ENCODE data around the gene SPP2.
A peak's percentile ranks its signal among the peaks of the same experiment; 100 is the strongest.

Gene SPP2

GRCh38 chr2:234050455-234051135, at the start of gene SPP2:
TSS of gene SPP2 (plus strand) at chr2:234050702. CDS start at chr2:234050787, 85 bp downstream.
- no peak for DNase-seq

GRCh38 chr2:234001380-234002160, 48.9 kb upstream of the SPP2 start:
- DNase-seq: no peak

GRCh38 chr2:234002281-234002680, 48.2 kb upstream of the SPP2 start:
- DNase-seq: no peak

- no peak for DNase-seq
Observed at GRCh38 chr2:234003972-234004617, 46.4 kb upstream of the SPP2 start.

- DNase-seq: no peak
Observed at GRCh38 chr2:234005126-234005525, 45.4 kb upstream of the SPP2 start.

- no peak for DNase-seq
Observed at GRCh38 chr2:234006501-234006900, 44.0 kb upstream of the SPP2 start.

- DNase-seq: no peak
Observed at GRCh38 chr2:234014427-234014826, 36.1 kb upstream of the SPP2 start.

- DNase-seq: no peak
Observed at GRCh38 chr2:234015861-234016260, 34.6 kb upstream of the SPP2 start.

GRCh38 chr2:234019896-234020295, 30.6 kb upstream of the SPP2 start:
- DNase-seq: no peak

GRCh38 chr2:234020332-234020731, 30.2 kb upstream of the SPP2 start:
- no peak for DNase-seq

GRCh38 chr2:234022424-234022823, 28.1 kb upstream of the SPP2 start:
- no peak for DNase-seq

- DNase-seq: no peak
Observed at GRCh38 chr2:234024304-234024703, 26.2 kb upstream of the SPP2 start.

- DNase-seq: peak; percentile 8
Observed at GRCh38 chr2:234025466-234025865, 25.0 kb upstream of the SPP2 start.

- no peak for DNase-seq
Observed at GRCh38 chr2:234025891-234026401, 24.6 kb upstream of the SPP2 start.

GRCh38 chr2:234026693-234027254, 23.7 kb upstream of the SPP2 start:
- no peak for DNase-seq

GRCh38 chr2:234027641-234028040, 22.9 kb upstream of the SPP2 start:
- DNase-seq: no peak

- no peak for DNase-seq
Observed at GRCh38 chr2:234029150-234029733, 21.3 kb upstream of the SPP2 start.

GRCh38 chr2:234031207-234031606, 19.3 kb upstream of the SPP2 start:
- no peak for DNase-seq

- peak; percentile 24 for DNase-seq
Observed at GRCh38 chr2:234032279-234032856, 18.1 kb upstream of the SPP2 start.

- DNase-seq: no peak
Observed at GRCh38 chr2:234033174-234033573, 17.3 kb upstream of the SPP2 start.

GRCh38 chr2:234033885-234034284, 16.6 kb upstream of the SPP2 start:
- DNase-seq: no peak

- no peak for DNase-seq
Observed at GRCh38 chr2:234038076-234038802, 12.3 kb upstream of the SPP2 start.
